HEK293 (cell line): Measurements from ENCODE around the gene SYTL1.

Experiments
- FEZF1 ChIP-seq: fragments of 450-650 bp; formaldehyde crosslinking; IDR thresholded peaks from 2 replicates; pipeline ENCODE4 v1.5.1; 2016; ENCODE audit warnings: missing biosample characterization, missing genetic modification characterization
- IKZF3 ChIP-seq: fragments of 450-650 bp; IDR thresholded peaks from 2 replicates; pipeline ENCODE4 v1.5.0; 2018; ENCODE audit warnings: missing biosample characterization, mild to moderate bottlenecking, missing genetic modification characterization, moderate library complexity
- ZBTB21 ChIP-seq: fragments of 450-650 bp; formaldehyde crosslinking; IDR thresholded peaks from 2 replicates; pipeline ENCODE4 v1.5.1; 2017; ENCODE audit warnings: missing biosample characterization, missing genetic modification characterization
- ZNF202 ChIP-seq: fragments of 450-650 bp; formaldehyde crosslinking; IDR thresholded peaks from 2 replicates; pipeline ENCODE4 v1.5.1; 2016; ENCODE audit warnings: missing biosample characterization, missing genetic modification characterization, borderline replicate concordance
- ZNF521 ChIP-seq: fragments of 450-650 bp; formaldehyde crosslinking; IDR thresholded peaks from 2 replicates; pipeline ENCODE4 v1.5.1; 2017; ENCODE audit warnings: missing biosample characterization, mild to moderate bottlenecking, missing genetic modification characterization
- ZNF530 ChIP-seq: fragments of 450-650 bp; formaldehyde crosslinking; IDR thresholded peaks from 2 replicates; pipeline ENCODE4 v1.5.1; 2016; ENCODE audit warnings: low read depth, missing biosample characterization, missing genetic modification characterization
- ZNF747 ChIP-seq: fragments of 450-650 bp; formaldehyde crosslinking; IDR thresholded peaks from 2 replicates; pipeline ENCODE4 v1.5.1; 2016; ENCODE audit warnings: missing biosample characterization, missing genetic modification characterization
- ZNF76 ChIP-seq: fragments of 450-650 bp; formaldehyde crosslinking; IDR thresholded peaks from 2 replicates; pipeline ENCODE4; 2016; ENCODE audit warnings: low read depth, missing biosample characterization, missing genetic modification characterization, borderline replicate concordance
- TF ChIP-seq, protein P1 (sequence below): fragments of 450-650 bp; formaldehyde crosslinking; IDR thresholded peaks from 2 replicates; pipeline ENCODE4 v1.5.1; 2016; ENCODE audit warnings: missing biosample characterization, missing genetic modification characterization
- TF ChIP-seq, protein P2 (sequence below): fragments of 450-650 bp; formaldehyde crosslinking; IDR thresholded peaks from 2 replicates; pipeline ENCODE4 v1.5.1; 2016; ENCODE audit warnings: missing biosample characterization, missing genetic modification characterization
- TF ChIP-seq, protein P3 (sequence below): fragments of 450-650 bp; formaldehyde crosslinking; IDR thresholded peaks from 2 replicates; pipeline ENCODE4 v1.5.1; 2016; ENCODE audit warnings: missing biosample characterization, missing genetic modification characterization

DNA sequence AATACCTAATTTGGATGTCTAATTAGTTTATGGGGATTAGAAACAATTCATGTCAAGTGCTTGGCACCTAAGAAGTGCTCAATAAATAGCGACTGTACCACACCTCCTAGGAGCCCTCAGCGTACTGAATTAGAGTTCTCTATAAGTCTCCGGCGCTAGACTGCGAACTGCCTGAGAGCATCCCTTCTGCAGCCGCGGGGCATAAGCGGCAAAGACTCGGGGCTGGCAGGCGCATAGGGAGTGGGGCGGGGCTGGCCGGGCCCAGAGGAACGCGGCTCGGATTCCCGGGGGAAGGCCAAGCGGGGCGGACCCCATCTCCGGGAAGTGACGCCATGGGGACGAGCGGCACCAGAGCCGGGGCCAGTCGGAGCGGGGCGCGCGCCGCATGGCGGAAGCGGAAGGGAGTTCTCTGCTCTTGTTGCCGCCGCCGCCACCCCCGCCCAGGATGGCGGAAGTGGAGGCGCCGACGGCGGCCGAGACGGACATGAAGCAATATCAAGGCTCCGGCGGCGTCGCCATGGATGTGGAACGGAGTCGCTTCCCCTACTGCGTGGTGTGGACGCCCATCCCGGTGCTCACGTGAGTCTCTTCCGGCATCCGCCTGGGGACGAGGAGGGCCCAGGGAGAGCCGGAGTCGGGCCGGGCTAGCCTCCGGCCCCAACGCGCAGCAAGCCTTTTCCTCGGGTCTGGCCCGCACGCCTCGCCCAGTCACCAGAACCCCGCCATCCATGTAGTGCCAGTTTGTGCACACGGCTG, 19.8 kb upstream of the SYTL1 start, which contains the start of gene TMEM222:
- TF ChIP-seq, protein P1, sequence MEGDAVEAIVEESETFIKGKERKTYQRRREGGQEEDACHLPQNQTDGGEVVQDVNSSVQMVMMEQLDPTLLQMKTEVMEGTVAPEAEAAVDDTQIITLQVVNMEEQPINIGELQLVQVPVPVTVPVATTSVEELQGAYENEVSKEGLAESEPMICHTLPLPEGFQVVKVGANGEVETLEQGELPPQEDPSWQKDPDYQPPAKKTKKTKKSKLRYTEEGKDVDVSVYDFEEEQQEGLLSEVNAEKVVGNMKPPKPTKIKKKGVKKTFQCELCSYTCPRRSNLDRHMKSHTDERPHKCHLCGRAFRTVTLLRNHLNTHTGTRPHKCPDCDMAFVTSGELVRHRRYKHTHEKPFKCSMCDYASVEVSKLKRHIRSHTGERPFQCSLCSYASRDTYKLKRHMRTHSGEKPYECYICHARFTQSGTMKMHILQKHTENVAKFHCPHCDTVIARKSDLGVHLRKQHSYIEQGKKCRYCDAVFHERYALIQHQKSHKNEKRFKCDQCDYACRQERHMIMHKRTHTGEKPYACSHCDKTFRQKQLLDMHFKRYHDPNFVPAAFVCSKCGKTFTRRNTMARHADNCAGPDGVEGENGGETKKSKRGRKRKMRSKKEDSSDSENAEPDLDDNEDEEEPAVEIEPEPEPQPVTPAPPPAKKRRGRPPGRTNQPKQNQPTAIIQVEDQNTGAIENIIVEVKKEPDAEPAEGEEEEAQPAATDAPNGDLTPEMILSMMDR (tag by site-specific recombination), result peak; percentile 61
- peak; percentile 89 for TF ChIP-seq ZNF76 (tag by site-specific recombination)
- TF ChIP-seq ZNF530 (tag by site-specific recombination), result no peak
- peak; percentile 88 for TF ChIP-seq FEZF1 (tag by site-specific recombination)
- TF ChIP-seq ZNF521, result no peak
- no peak for TF ChIP-seq ZNF202 (tag by site-specific recombination)
- TF ChIP-seq ZBTB21 (tag by site-specific recombination), result peak; percentile 93
- TF ChIP-seq ZNF747, result no peak
- TF ChIP-seq, protein P2, sequence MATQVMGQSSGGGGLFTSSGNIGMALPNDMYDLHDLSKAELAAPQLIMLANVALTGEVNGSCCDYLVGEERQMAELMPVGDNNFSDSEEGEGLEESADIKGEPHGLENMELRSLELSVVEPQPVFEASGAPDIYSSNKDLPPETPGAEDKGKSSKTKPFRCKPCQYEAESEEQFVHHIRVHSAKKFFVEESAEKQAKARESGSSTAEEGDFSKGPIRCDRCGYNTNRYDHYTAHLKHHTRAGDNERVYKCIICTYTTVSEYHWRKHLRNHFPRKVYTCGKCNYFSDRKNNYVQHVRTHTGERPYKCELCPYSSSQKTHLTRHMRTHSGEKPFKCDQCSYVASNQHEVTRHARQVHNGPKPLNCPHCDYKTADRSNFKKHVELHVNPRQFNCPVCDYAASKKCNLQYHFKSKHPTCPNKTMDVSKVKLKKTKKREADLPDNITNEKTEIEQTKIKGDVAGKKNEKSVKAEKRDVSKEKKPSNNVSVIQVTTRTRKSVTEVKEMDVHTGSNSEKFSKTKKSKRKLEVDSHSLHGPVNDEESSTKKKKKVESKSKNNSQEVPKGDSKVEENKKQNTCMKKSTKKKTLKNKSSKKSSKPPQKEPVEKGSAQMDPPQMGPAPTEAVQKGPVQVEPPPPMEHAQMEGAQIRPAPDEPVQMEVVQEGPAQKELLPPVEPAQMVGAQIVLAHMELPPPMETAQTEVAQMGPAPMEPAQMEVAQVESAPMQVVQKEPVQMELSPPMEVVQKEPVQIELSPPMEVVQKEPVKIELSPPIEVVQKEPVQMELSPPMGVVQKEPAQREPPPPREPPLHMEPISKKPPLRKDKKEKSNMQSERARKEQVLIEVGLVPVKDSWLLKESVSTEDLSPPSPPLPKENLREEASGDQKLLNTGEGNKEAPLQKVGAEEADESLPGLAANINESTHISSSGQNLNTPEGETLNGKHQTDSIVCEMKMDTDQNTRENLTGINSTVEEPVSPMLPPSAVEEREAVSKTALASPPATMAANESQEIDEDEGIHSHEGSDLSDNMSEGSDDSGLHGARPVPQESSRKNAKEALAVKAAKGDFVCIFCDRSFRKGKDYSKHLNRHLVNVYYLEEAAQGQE, result 0 out of 2 replicates have a peak, but pooled peaks have one; percentile 30
- peak; percentile 47; the same call in 1 of the 2 replicates for TF ChIP-seq IKZF3 (tag by site-specific recombination)
- TF ChIP-seq, protein P3, sequence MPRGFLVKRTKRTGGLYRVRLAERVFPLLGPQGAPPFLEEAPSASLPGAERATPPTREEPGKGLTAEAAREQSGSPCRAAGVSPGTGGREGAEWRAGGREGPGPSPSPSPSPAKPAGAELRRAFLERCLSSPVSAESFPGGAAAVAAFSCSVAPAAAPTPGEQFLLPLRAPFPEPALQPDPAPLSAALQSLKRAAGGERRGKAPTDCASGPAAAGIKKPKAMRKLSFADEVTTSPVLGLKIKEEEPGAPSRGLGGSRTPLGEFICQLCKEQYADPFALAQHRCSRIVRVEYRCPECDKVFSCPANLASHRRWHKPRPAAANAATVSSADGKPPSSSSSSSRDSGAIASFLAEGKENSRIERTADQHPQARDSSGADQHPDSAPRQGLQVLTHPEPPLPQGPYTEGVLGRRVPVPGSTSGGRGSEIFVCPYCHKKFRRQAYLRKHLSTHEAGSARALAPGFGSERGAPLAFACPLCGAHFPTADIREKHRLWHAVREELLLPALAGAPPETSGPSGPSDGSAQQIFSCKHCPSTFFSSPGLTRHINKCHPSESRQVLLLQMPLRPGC, result peak; percentile 96
